Endothelial cell of umbilical vein (primary cell): ENCODE results near the gene FANK1. TPM values are rescaled to one million over a fixed set of nuclear protein-coding genes. Genes with fewer than 3 reads are reported as not detected.

Experiments used
- BruUV-seq: library from RNA; stranded (reverse); fragments of 400-500 nt; replicated peaks from 2 replicates; lab custom pipeline; 2021; lab: Mats Ljungman, UMichigan
- CTCF ChIA-PET: fragments of 300-600, 350-600 bp; sonication (Branson Sonifier 250); formaldehyde crosslinking; loops from one replicate; lab custom pipeline; 2021; ENCODE audit warnings: antibody characterized with exemption, inconsistent platforms; lab: Charles Lee
- POLR2A ChIA-PET: fragments of 300-600, 350-600 bp; sonication (Branson Sonifier 250); formaldehyde crosslinking; loops from one replicate; lab custom pipeline; 2021; ENCODE audit warnings: antibody characterized with exemption, inconsistent platforms; lab: Charles Lee
- DNase-seq: peaks from one replicate; pipeline ENCODE4 v3.0.0-alpha.2; 2011; ENCODE audit warnings: low read depth, low spot score
- FAIRE-seq: peaks from 2 replicates; lab custom pipeline; 2011; peaks lifted over from hg19 to GRCh38; lab: Jason Lieb, UNC
- H2AFZ ChIP-seq: 2 replicates; pipeline ENCODE4 v1.6.0; 2012; ENCODE audit warnings: low read depth, low read length, control low read depth, inconsistent platforms
- H3K27ac ChIP-seq: 2 replicates; pipeline ENCODE4 v1.5.1; 2011; ENCODE audit warnings: low read depth, mild to moderate bottlenecking, control low read depth, low read length, moderate library complexity; ENCODE audit not compliant: insufficient read depth
- H3K27me3 ChIP-seq, 2 experiments: 2 replicates each; pipeline versions ENCODE4 v1.6.0 to v1.6.1; 2011; ENCODE audit warnings: low read length in 2 of 2, mixed read lengths in 1 of 2; ENCODE audit not compliant: control insufficient read depth in 2 of 2, insufficient read depth in 2 of 2
- H3K36me3 ChIP-seq, 2 experiments: 2 replicates in 1 of 2; 3 replicates in 1 of 2; pipeline ENCODE4 v1.5.1; 2011; ENCODE audit warnings: low read length in 2 of 2, mild to moderate bottlenecking in 1 of 2, moderate library complexity in 1 of 2; ENCODE audit not compliant: control insufficient read depth in 2 of 2, insufficient read depth in 2 of 2; ENCODE audit errors: extremely low read depth in 1 of 2
- H3K4me1 ChIP-seq: 3 replicates; pipeline ENCODE4 v1.5.1; 2011; ENCODE audit warnings: mild to moderate bottlenecking, low read length; ENCODE audit not compliant: control insufficient read depth, insufficient read depth; ENCODE audit errors: extremely low read depth
- H3K4me2 ChIP-seq: 2 replicates; pipeline ENCODE4 v1.6.1; 2011; ENCODE audit warnings: low read length, control low read depth, mixed read lengths; ENCODE audit not compliant: insufficient read depth
- H3K4me3 ChIP-seq, 3 experiments: fragments of 200-600 bp in 1 of 3; sonication (generic), shearing (Covaris generic) in 1 of 3; replicated peaks in 1 of 3; 2 replicates each; pipeline ENCODE4 v1.5.1; 2011 to 2016; ENCODE audit warnings: control low read depth in 3 of 3, low read length in 3 of 3, mild to moderate bottlenecking in 2 of 3, inconsistent platforms in 1 of 3, low read depth in 1 of 3, moderate library complexity in 1 of 3; ENCODE audit not compliant: insufficient read depth in 1 of 3
- H3K79me2 ChIP-seq: 2 replicates; pipeline ENCODE4 v1.6.0; 2012; ENCODE audit warnings: low read length, inconsistent platforms; ENCODE audit not compliant: control insufficient read depth, insufficient read depth
- H3K9ac ChIP-seq: replicated peaks from 2 replicates; pipeline ENCODE3; 2011; ENCODE audit warnings: low read length, control low read depth; ENCODE audit not compliant: insufficient read depth; ENCODE audit errors: extremely low read depth
- H3K9me1 ChIP-seq: replicated peaks from 3 replicates; pipeline ENCODE4 v1.6.0; 2011; ENCODE audit warnings: mild to moderate bottlenecking, low read length; ENCODE audit not compliant: control insufficient read depth, insufficient read depth; ENCODE audit errors: extremely low read depth
- H3K9me3 ChIP-seq: replicated peaks from 2 replicates; pipeline ENCODE4 v1.5.1; 2012; ENCODE audit warnings: low read length, inconsistent platforms; ENCODE audit not compliant: control insufficient read depth, insufficient read depth
- H4K20me1 ChIP-seq: replicated peaks from 2 replicates; pipeline ENCODE3; 2011; ENCODE audit warnings: mild to moderate bottlenecking, low read length; ENCODE audit not compliant: control insufficient read depth, insufficient read depth; ENCODE audit errors: extremely low read depth
- MYC ChIP-seq: IDR thresholded peaks from one replicate; pipeline ENCODE4 v1.6.1; 2011; ENCODE audit warnings: mild to moderate bottlenecking, low read depth, low read length
- POLR2A ChIP-seq: IDR thresholded peaks from 2 replicates; pipeline ENCODE4 v1.6.1; 2012; ENCODE audit warnings: low read depth, mild to moderate bottlenecking, control low read depth, low read length
- dilution Hi-C: fragments of 300-500 bp; cut with MboI; formaldehyde crosslinking; loops from one replicate; pipeline ENCODE4 v1.15.0; 2019; ENCODE audit warnings: low sequenced_read_pairs; ENCODE audit not compliant: extremely low pct_ligation_motif_present
- intact Hi-C: fragments of 100-400 bp; cut with micrococcal nuclease; formaldehyde crosslinking; loops from one replicate; pipeline ENCODE4 v1.10.0; 2022
- polyA plus RNA-seq, 4 experiments: library from polyadenylated mRNA; depleted of rRNA in 3 of 4; stranded (reverse) in 3 of 4; unstranded in 1 of 4; fragments of >200 nt; gene quantifications; 2 replicates each; pipeline versions ENCODE4 v1.2.1 to v1.2.3, GENCODE V29; 2011 to 2012; ENCODE audit warnings: missing spikeins in 1 of 4
- total RNA-seq: library from RNA; stranded (reverse); gene quantifications from 2 replicates; pipeline ENCODE4 v1.2.3, GENCODE V29; 2021

FANK1 gene
- total and polyA plus RNA-seq, 2 donors (not counting 3 experiments of a cell fraction or from before 2014, with no cell fraction given) = 1.6 to 1.9 TPM

DNA sequence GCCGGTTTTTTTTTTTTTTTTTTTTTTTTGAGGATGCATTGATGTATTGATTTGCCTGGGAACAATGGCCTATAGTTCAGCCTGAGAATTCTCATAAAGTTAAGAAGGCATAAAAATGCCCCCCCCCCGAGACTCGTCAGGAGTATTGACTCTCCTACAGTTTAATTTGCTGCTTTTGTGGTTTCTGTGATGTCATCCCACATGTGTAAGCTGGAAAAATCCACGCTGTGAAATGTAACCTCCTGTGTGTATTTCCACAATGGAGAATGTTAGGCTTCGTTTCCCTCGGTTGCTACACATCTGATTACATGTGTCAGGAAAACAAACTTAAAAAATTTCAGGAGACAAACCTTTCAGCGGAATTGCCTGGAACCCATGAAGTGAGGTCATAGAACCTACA, 117.9 kb downstream of the FANK1 start:
- DNase-seq = no peak
- no peak for FAIRE-seq
- CTCF ChIA-PET = no interaction called here
- no peaks in the 10 kb centered on the region for H3K9me1 ChIP-seq
- no peak overlapping the region for H3K4me3 ChIP-seq
- peaks cover 11% of the 10 kb centered on the region for H3K4me1 ChIP-seq
- dilution Hi-C loops (no loop called here), intact Hi-C loops (no loop called here)
- H3K27ac ChIP-seq = no peak overlapping the region
- no peaks in the 10 kb centered on the region for H3K79me2 ChIP-seq
- H3K9ac ChIP-seq = no peak overlapping the region
- H3K27me3 ChIP-seq = no peaks in the 10 kb centered on the region
- no peak for TF ChIP-seq MYC
- H4K20me1 ChIP-seq = no peaks in the 10 kb centered on the region
- H3K9me3 ChIP-seq = no peaks in the 10 kb centered on the region
- no peaks in the 10 kb centered on the region for H3K36me3 ChIP-seq
- POLR2A ChIA-PET = no interaction called here
- no TSS peak for BruUV-seq
- no peak overlapping the region for H2AFZ ChIP-seq
- H3K4me2 ChIP-seq = no peak overlapping the region

DNA sequence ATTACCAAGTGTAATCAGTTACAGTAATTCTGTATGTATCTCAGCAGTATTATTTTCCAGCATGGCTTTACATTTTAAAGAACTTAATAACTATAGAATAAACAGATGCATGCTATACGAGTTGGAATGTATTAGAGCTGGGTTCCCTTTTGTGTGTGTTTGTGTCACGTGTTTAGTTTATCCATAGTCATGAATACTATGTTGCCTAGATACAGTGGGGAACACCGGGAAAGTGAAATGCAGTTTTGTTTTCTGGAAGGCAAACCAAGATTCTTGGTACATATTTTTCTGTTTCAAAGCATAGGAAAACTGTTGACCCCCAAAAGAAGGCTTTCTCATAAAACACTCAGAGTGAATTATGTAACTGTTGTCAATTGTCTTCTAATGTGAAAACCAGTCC, 119.0 kb downstream of the FANK1 start:
- Histone ChIP-seq H2AFZ (no peak overlapping the region), H3K4me2 (no peak overlapping the region), H3K9me3 (no peaks in the 10 kb centered on the region), H3K36me3 (no peaks in the 10 kb centered on the region), H3K27ac (no peak overlapping the region), H3K79me2 (no peaks in the 10 kb centered on the region), H3K4me1 (peaks cover 11% of the 10 kb centered on the region), H3K4me3 (no peak overlapping the region), H3K9ac (no peak overlapping the region), H4K20me1 (no peaks in the 10 kb centered on the region), H3K9me1 (no peaks in the 10 kb centered on the region), H3K27me3 (no peaks in the 10 kb centered on the region)
- DNase-seq (no peak), FAIRE-seq (no peak)
- dilution Hi-C loops (no loop called here), intact Hi-C loops (no loop called here)
- no peak for TF ChIP-seq POLR2A
- BruUV-seq = no TSS peak
- ChIA-PET CTCF (no interaction called here), POLR2A (no interaction called here)
